Left renal cortex interstitium (tissue), 4 donors: ENCODE measurements around the gene ADSS2. TPM values are rescaled to one million over a fixed set of nuclear protein-coding genes. Genes with fewer than 3 reads are reported as not detected.
"Not testable (repeated sequence)": the region's sequence is repeated elsewhere in the genome, so short reads cannot be mapped to it uniquely, and the experiment has no call there.

ENCODE experiments used
- DNase-seq, 4 donors: peaks; one replicate each; pipeline ENCODE4 v3.0.0-alpha.2; 2013; ENCODE audit warnings: low read depth in 4 of 4, low spot score in 2 of 4, missing footprints in 1 of 4
- polyA plus RNA-seq, 4 donors: library from polyadenylated mRNA; unstranded; fragments of 120-200 nt; gene quantifications; one replicate each; pipeline ENCODE4 v1.2.1, GENCODE V29; 2013; ENCODE audit not compliant: insufficient read length in 4 of 4

Gene ADSS2
- polyA plus RNA-seq, 4 donors: 53.8 to 65.8 (median 60.3) TPM

DNA sequence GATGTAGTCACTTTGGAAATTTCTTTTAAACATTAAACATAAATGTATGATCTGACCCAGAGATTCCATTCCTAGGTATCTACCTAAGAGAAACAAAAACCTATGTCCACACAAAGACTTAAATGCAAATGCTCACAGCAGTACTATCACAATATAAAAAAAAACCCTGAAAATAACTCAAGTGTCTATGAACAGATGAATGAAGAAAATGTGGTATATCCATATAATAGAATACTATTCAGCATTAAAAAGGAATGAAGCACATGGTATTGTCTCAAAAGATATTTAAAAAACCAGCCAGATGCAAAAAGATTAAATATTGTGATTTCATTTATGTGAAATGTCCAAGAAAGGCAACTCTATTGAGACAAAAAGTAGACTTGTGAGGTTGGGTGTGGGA lies 48.3 kb downstream of the ADSS2 start:
- DNase-seq: no peak

DNA sequence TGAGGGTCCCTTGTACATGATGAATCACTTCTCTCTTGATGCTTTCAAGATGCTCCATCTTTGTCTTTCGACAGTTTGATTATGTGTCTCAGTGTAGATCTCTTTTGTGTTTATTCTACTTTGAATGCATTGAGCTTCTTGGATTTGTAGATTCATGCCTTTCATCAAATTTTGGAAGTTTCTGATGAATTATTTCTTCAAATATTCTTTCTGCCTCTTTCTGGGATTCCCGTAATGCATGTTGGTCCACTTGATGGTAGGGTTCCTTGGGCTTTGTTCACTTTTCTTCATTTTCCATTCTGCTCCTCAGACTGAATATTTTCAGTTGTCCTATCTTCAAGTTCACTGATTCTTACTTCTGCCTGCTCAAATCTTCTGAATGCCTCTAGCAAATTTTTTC lies 50.7 kb downstream of the ADSS2 start:
- DNase-seq: no peak

DNA sequence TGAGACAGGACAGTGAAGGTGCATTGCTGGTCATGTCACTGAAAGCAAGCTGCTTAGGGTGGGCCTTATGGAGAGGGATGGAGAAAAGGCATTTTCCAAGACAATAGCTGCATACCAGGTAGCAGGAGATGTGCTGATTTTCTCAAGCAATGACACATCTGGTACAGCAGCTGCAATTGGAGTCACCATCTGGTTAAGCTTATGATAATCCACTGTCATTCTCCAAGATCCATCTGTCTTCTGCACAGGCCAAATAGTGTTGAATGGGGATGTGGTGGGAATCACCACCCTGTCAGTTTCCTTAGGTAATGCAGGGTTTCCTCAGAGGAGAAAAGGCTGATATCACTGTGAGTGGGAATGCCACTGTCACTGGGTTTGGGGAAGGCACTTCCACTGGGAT lies 54.6 kb downstream of the ADSS2 start:
- no peak for DNase-seq

DNA sequence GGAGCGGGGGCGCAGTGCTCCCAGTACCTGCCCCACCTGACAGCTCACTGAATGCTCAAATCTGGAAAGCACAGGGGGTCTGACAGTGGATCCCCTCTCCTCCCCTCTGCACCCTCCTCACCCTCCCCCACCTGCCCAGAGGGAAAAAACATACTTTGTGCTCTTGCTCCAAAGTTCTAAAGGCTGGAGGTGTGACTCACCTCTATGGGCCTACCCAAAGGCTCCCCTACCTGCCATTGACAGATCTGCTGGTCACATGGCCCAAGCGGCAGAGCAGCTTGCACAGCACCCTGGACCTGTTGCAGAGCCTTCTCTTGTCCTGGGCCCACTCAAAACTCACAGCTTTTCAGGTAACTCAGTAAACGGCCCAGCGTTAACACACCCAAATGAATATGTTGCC lies 55.7 kb downstream of the ADSS2 start:
- no peak for DNase-seq

DNA sequence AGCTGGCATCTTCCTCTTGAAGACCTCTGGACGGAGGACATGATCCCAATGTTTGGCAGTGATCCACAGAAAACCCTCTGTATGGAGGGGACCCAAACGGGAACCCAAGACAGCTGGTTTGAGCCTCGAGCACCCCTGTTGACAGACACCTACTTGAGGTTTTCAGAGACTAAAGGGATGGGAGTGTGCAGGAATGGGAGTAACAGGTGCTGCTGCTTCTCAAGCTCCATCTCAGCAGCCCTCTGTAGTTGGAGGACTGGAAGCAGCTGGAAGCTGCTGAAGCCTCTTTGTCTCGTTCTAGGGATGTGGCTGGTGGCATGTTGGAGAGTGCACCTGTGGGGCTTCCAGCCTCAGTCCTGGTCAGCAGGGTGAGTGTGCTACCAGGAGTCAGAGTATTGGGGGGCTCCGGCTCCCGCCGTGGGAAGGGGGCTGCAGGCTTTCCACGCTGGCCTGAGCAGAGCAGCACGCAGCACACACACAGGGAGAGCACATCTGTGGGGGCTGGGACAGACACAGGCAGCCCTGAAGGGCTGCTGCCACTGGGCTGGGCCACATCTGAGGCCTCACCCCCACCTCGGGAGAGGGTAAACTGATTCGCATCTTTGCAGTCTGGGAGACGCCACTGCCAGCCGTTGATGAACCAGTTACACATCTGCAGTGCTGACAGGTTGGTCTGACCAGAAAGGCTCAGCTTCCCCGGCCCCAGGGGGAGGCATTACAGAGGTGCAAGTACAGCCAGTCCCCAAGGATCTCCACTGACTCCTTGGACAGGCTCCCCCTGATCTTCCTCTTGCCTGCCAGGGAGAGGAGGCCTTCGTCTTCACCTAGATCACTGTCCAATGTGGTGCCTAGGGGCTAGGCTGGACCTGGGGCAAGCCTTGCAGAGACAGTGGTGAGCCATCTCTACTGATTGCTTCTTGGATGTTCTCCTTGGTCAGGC lies 56.6 kb downstream of the ADSS2 start:
- no peak for DNase-seq

DNA sequence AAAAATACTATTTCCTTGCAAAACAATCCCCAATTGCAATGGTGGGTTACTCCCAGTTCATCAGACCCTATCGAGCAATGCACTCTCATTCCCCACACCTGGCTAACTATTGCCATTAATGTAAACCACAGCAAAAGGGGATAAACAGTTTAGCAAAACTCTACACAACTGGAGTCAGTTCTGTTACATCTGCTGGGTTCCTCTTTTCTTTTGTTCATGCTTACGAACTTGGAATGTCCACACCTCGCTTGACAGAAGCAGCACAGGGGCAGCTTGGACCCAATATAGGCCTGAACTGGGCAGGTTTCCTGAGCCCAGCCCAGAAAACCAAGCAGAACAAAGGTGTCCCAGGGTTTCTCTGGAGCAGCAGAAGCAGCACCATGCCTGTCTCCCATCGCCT lies 57.4 kb downstream of the ADSS2 start:
- no peak for DNase-seq

DNA sequence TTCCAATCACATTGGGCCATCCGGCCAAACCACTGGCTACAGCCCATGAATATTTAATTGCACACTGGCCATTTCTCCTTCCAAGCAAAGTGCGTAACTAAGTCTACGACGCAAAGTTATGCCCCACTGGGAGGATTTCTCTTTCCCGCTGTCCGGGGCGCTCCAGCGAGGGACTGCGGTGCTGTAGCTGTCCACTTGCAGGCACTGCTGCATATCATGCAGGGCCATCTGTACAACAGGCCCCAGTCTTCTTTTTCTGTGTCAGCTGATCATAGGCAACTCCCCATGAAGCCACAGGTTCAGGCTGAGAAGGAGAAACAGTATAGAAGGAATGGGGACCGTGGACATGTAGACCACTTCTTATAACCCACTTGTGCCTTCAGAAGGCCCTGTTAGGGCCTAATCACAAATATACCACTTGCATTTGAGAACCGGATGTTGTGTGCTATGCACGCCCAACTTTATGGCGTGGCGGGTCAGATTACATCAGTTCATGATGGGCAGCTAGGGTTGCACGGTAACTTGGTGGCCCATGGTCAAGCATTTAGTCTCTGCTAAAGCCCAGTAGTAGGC lies 58.0 kb downstream of the ADSS2 start:
- no peak for DNase-seq

DNA sequence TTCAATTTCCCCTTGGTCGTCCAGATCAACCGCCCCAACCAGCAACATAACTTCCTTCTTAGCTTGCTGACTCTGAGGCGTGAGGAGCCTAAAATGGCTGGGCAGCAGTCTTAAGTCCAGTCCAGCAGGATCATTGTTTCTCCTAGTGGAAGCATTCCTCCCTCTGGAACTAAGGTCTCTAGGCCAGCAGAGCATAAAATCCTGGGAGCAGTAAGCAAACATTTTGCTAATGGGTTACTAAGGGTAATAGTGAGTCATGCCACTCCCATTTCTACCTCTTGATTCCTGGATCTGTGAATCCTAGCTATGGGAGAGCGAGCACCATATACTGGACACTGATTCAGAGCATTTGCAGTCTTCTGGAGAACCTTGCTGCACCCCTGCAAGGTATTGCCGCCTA lies 59.9 kb downstream of the ADSS2 start:
- peak in 1 of 4 donors; percentile 13 for DNase-seq

DNA sequence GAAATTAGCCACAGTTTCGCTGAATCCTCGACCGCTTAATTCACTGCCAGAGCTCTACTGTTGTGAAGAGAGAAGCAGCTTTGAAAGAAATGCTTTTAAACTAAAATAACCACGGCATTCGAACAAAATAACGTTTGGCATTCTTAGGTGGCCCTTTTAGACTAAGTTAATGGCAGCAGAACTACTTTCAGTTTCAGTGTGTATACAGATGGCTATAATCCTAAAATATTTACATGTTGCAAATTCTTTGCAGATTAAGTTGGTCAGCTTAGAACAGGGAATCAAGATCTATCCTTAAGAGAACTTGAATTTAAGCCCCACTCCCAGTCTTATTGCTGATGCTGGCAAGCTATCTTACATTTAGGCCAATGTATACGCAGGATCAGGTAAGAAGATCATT lies 62.7 kb downstream of the ADSS2 start:
- no peak for DNase-seq

DNA sequence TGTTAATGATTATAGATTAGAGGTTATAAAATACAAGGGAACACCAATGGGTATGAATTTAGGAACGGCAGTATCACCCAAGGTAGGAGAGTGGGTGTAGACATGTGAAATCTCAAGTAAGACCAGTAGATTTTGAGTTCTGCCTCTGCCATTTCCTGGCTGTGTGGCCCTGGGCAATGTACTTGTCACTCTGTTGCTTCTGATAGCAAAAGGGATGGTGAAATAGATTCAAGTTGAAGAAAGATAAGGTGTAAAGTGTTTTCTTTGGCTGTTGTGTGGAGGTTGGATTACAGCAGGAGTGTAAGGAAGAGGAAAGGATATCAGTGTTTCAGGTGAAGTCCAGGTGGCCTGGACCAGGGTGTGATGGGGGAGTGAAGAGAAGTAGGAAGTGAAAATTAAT lies 64.3 kb downstream of the ADSS2 start:
- no peak for DNase-seq

DNA sequence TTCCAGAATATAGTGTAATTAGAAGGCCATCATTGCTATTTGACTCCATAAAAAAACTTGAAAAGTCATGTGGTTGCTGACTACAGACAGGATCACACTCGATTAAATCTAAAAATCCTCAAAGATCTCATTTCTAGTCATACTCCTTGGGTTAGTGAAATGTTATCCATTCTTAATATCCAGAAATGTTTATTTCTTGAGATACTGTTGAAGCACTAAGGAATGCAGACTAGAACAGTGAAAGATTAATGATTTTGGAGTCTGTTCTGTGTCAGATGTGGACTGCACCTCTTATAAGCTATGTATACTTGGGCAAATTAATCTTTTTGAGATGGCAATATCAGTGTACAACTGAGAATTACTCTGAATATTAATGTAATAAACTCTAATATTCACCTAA lies 65.1 kb downstream of the ADSS2 start:
- no peak for DNase-seq

DNA sequence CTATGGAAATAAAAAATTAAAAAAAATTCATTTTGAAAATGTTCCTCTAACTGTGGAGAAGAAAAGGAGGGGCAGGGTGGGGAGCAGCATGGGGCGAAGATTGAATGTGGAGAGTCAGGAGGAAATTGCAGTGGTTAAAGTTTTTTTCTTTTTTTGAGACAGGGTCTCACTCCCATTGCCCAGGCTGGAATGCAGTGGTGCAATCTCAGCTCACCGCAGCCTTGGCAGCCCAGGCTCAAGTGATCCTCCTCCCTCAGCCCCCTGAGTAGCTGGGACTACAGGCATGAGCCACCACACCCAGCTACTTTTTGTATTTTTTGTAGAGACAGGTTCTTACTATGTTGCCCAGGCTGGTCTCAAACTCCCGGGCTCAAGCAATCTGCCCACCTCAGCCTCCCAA lies 67.6 kb downstream of the ADSS2 start:
- no peak for DNase-seq

DNA sequence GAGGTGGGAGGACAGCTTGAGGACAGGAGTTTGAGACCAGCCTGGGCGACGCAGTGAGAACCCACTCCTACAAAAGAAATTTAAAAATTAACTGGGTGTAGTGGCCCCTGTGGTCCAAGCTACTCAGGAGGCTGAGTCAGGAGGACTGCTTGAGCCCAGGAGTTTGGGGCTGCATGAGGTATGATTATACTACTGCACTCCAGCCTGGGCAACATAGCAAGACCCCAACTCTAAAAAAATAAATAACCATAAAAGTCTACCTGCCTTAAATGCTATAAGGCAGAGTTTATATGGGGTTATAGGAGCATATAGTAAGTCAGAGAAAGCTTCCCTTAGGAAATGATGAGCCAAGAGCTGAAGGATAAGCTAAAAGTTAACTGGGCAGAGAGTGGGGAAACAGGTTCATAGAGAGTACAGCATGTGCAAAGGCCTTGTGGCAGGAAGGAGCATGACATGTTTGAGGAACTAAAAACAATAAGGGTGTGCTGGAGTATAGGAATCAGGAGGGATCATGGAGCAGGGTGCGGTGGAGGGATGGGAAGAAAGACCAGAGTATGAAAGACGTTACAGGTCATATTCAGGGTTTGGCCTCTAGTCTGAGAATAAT lies 68.3 kb downstream of the ADSS2 start:
- no peak for DNase-seq

DNA sequence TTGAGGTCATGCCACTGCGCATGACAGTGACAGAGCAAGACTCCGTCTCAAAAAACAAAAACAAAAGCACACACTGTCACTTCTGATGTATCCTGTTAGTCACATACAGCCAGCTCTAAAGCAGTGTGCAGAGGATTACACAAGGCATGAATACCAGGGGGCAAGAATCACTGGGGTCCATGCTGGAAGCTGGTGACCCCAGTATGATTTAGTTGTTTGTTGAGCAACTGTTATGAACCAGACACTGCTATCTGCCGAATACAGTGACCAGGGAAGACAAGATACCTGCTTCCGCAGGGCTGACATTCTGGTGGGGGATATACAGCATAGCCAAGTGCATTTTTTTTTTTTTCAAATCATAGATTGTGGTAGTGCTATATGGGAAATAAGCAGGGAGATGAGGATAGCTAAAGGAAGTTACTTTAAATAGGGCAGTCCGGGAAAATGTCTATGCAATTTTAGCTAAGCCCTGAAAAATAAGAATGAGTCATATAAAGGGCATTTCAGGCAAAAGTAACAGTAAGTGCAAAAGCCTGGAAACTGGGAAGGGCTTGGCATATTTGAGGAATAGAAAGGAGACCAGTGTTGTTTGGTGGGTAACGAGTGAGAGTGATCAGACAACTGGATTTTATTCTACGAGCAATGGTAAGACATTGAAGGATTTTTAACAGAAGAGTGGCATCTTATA lies 69.7 kb downstream of the ADSS2 start:
- DNase-seq: no peak

DNA sequence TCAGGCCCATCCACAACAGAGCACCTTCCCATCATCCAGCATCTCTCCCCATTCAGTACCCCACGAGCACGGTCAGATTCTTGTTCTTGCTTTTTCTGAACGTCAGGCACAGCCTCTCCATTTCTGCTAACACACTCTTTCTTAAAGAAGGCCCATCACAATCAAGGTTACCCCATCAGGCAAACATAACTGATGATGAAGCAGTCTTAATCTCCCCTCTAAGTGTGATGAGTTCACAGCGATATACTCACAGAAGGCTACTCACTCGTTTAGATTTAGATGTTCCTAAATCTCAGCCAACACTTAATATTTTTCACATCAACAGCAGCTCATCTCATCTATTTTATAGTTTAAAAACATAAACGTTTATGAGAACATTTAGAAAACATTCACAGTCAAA lies 75.6 kb downstream of the ADSS2 start:
- DNase-seq: no peak

DNA sequence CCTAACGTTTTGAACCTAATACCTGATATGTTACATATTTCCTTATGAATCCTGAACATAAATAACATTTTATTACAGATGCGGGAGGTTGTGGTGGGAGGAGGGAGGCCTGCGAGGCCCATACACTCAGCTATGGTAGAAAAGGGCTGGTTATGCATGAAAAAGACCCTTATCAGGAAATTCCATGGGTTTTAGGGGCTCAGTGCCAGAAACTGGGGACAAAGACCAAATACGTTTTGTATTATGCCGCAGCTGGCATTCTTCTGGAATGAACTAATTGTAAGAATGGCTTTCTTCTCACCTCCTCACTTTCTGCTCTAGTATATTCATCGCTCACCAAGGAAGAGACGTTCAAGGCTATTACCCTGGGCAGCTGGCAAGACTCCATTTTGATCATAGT lies 76.7 kb downstream of the ADSS2 start:
- no peak for DNase-seq

DNA sequence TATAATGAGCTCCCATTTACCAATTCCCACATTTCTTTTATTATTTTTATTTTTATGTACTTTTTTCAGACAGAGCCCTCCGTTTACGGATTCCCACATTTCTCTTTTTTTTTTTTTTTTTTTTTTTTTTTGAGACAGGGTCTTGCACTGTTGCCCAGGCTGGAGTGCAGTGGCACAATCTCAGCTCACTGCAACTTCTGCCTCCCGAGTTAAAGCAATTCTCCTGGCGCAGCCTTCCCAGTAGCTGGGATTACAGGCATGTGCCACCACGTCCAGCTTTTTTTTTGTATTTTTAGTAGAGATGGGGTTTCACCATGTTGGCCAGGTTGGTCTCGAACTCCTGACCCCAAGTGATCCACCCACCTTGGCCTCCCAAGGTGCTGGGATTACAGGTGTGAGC lies 77.2 kb downstream of the ADSS2 start:
- DNase-seq: not testable (repeated sequence)

DNA sequence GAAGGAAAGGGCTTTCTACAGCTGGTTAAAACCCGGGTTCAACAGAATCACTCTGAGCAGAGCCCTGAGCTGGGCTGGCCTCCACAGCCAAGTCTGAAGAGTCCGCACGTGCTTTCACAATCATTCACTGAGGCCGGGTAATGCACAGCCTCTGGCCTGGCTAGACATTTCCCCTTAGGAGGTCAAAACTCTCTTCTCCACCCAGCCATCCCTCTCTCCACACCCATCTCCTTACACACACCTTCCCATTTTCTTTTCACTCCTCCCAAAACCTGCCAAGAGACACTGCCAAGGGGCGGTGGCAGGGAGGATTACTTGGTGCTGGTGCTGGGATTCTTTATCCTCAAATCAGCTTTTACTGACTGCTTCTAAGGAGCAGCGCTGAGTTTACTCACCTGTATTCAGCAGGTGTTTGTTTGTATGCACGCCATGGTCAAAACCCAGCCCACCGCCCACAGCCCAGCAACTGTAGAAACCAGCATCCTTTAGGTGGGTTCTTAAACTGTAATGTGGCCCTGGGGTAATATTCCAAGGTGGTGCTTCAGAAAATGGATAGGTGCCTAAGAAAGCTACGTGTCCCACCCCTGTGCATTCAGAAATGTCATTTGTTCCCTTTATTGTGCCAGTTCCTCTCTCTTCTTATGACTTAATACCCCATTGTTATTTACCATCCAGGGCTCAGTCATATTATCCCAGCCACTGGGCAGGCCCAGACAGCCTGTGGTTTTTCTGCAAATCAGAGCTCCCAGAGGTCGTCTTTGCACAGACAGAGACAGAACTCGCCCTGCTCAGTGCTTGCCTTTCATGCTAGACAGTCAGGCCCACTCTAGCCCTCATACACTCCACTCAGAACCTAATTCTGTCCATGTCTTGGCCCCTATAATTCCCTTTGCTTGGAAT lies 80.2 kb downstream of the ADSS2 start:
- no peak for DNase-seq

DNA sequence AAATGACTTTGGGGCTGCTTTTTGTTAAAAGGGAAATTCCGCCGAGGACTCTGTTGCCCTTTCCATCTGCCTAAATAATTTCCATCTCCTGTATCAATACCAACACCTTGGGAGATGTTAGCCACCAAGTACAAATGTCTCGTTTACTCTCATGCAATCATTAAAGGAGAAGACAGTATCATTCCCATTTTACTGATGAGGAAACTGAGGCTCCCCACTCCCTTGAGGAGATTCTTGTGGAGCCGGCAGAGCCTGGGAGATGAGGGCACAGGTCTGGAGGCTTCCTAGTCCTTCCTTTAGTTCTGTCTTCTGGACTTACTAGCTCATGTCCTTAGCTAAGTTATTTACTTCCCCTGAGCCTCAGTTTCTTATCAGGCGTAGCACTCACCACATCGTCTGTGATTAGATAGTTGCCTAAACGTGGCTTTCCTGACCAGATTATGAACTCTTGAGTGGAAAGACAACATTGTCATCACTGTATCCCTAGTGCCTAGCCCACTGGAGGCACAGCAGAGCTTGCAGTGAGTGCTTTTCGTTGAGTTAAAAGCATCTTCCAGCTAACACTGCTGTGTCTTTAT lies 81.6 kb downstream of the ADSS2 start:
- no peak for DNase-seq
